Dermis microvascular lymphatic vessel endothelial cell (primary cell): ENCODE data around the gene INTS3. TPM values are rescaled to one million over a fixed set of nuclear protein-coding genes. Genes with fewer than 3 reads are reported as not detected.
A peak's percentile ranks its signal among the peaks of the same experiment; 100 is the strongest.
"Not testable (repeated sequence)": the region's sequence is repeated elsewhere in the genome, so short reads cannot be mapped to it uniquely, and the experiment has no call there.

Source experiments
- DNase-seq, 2 donors: peaks; one replicate each; pipeline versions ENCODE4 v3.0.0 to v3.0.0-alpha.2; 2010; ENCODE audit warnings: low read depth in 2 of 2
- total RNA-seq: library from RNA; depleted of rRNA; stranded (reverse); fragments of >200 nt; gene quantifications from 2 replicates; pipeline ENCODE4 v1.2.1, GENCODE V29; 2014

INTS3 gene
- total RNA-seq, 1 donor from 2014 or later: 16.4 TPM

DNA sequence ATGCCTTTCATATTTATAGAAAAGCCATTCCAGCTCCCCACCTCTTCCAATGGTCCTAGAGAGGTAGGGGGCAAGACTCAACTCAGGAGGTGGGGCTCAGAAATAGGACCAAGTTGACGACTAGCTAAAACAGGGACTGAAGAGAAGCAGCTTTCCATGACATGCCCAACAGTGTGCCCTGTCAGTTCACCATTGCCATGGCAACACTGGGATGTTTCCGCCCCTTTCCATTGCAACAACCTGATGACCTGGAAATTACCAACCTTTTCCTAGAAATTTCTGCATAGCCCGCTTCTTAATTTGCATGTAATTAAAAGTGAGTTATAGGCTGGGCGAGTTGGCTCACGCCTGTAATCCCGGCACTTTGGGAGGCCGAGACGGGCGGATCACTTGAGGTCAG lies 22.4 kb upstream of the INTS3 start:
- no peak for DNase-seq

DNA sequence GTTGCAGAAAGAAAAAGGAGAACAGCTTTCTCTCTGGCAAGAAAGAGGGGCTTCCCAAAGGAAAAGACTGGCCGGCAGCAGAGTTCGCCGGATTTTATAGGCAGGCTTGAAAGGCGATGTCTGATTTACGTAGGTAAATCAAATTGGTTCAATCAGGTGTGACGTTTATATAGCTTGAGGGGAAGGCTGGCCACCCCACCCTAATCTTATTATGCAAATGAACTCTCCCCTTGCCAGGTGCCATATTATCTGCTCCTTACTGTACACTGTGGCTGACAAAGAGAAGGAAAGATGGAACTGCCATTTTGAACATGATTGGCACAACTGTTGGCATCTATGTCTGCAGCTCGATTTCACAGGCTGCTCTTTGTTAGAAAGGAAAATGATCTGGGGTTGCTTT lies 16.8 kb upstream of the INTS3 start:
- no peak for DNase-seq

DNA sequence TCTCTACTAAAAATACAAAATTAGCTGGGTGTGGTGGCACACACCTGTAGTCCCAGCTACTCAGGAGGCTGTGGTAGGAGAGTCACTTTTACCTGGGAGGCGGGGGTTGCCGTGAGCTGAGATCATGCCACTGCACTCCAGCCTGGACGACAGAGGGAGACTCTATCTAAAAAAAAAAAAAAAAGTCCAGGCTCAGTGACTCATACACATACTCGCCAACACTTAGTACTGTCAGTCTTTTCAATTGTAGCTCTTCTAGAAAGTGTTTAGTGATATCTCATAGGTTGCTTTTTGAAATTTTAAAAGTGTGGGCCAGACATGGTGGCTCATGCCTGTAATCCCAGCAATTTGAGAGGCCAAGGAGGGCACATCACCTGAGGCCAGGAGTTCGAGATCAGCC lies 11.6 kb upstream of the INTS3 start:
- not testable (repeated sequence) for DNase-seq

DNA sequence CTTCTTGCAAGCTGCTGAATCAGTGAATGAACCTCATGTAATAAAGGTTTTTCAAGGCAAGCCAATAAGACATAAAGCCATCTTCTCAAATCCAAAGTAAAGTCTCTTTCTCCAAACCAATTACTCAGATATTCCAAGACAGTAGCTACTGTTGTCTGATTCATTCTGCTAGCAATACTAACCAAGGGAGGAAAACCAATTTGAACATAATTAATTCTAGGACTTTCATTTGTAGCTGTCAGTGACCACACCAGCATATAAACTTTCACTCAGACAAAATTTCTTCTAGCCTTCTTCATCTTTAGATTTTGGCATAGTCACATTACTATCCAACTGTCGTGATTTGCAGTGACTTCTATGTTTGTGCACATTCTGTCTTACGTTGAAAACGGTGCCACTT lies 10.5 kb upstream of the INTS3 start:
- DNase-seq: no peak

DNA sequence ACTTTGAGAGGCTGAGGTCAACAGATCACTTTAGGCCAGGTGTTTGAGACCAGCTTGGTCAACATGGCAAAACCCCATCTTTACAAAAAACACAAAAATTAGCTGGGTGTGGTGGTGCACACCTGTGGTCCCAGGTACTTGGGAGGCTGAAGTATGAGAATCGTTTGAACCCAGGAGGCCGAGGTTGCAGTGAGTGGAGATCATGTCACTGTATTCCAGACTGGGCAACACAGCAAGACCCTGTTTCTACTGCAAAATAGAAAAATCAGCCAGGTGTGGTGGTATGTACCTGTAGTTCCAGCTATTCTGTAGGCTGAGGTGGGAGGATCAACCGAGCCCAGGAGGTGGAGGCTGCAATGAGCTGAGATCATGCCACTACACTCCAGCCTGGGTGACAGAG lies 4.2 kb upstream of the INTS3 start:
- DNase-seq: no peak

DNA sequence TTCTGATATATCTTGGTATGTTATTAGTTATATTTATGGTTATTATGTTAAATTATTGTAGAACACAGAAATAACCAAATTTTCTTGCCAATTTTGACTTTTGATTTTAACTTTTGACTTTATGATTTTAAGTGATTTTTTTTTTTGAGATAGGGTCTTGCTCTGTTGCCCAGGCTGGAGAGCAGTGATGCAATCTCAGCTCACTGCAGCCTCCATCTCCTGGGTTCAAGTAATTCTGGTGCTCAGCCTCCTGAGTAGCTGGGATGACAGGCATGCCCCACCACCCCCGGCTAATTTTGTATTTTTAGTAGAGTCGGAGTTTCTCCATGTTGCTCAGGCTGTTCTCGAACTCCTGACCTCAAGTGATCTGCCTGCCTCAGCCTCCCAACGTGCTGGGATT lies 3.2 kb upstream of the INTS3 start:
- DNase-seq: not testable (repeated sequence)

DNA sequence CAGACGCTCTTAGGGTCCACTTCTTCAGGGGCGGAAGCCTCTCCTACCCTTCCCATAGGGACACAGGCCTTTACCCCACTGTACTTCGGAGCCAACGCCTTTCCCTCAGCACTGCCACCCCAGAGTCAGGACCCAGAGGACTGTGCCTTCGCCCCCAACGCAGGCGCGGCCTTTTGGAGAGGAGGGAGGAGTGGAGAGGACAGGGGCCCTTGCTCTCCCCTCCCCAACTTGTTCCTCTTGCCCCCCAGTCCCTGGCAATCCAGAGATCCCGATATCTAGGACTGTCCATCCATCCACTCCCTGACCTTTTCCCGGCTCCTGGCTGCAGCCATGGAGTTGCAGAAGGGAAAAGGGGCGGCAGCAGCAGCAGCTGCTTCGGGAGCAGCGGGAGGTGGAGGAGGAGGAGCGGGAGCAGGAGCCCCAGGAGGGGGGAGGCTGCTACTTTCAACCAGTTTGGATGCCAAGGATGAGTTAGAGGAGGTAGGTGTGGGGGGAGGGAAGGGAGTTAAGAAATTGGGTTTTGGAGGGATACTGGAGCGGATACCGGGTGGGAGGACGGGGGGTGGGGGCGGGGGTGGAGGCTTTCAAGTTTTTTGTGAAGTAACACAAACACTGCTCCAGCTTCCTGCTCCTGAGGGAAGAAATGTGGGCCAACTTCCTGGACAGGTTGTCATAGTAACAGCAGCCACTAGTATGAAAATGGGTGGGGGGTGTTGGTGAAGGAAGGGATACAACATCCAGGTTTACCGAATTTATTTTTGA lies 636 bp downstream of the INTS3 start:
- peak in 1 of 2 donors; percentile 64 for DNase-seq

DNA sequence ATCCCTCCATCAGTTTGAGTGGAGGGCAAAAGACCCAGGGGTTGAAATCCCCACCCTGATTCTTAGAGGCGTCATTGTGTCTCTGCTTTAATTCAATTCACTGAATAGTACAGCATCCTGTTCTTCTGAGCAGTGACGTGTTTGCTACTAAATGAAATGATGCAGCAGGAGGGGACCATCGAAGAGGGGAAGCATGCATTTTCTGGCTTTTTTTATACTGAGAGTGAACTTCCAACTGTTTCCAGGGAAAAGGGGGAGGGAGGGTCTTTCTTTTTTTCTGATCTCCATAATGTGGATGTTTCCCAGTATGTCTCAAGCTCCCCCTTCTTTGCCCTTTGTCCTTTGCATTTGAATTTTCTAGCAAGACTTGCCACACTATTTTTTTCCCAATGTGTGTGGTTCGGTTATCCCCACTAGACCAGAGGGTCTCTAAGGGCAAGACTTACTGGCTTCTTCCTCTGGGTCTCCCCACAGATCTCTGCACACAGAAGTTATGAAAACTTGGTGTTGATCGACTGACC lies 2.7 kb downstream of the INTS3 start:
- DNase-seq: no peak

DNA sequence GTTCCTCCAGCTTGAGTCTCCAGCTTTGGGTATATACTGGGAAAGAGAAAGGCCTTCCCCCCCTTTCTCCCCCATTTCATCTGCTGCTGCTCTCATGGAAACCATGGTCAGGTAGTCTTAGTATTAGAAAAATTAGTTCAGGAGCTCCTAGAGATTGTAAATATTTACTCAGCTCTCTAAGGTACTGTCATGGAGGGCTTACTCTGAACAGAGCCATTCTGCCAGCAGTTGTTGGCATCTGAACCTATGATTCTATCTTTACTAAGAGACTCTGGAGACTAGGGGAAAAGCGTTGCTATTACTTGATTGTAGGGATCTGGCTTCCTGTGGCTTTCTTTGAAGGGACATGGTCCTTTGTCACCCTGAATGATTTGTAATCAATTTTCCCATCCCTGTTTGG lies 6.1 kb downstream of the INTS3 start:
- no peak for DNase-seq

DNA sequence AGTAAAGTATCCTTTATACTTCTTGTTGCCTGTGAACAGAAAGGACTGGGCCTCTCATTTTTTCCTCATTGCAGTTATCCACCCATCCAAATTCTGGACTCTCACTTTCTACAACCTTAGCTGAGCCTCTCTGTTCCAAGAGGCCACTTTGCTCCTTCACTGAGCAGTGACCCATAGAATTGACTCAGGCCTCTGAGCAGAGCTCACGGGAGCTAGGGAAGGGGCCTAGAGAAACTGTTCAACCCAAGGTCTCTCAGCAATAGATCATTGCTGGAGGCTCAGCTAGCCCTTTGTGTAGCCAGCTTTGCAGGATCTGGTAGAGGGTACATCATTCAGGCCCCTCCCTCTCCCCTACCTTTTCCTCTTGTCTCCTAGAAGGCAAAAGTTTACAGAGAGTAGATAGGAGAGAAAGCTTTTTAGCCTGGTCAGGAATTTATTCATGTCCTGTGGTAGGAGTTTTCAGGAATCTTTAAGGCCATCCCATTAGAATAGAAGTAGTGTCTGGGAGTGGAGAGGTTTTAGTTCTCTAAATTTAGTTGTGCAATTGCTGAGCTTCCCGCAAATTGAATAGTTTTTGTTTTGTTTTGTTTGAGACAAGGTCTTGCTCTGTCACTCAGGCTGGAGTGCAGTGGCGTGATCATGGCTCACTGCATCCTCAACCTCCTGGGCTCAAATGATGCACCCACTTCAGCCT lies 6.7 kb downstream of the INTS3 start:
- DNase-seq: no peak

DNA sequence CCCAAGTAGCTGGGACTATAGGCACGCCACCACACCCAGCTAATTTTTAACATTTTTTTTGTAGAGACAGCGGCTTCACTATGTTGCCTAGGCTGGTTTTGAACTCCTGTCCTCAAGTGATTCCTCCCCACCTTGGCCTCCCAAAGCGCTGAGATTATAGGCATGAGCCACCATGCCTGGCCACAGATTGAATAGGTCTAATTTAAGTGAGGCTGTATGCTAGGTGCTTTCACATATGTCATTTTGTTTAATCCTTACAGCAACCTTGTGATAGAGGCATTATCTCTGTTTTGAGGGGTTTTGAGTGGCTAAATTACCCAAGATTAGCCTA lies 7.2 kb downstream of the INTS3 start:
- DNase-seq: no peak

DNA sequence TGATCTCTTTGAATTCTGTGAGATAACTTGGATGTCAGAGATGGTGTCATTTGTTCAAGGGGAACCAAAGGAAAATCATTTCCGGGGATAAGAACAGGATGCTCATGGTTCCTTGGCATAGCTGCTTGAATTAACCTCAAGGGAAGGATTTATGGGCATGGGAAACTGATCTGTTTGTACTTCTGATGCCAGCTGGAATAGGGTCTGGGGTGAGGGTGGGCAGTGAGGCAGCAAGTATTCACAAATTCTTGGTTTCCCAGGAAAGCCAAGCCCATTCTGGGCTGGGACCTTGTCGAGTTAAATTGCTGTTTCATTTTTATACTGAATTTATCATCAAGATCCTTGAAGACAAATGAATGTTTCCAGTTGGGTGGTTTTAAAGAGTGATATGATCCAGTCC lies 14.1 kb downstream of the INTS3 start:
- DNase-seq: no peak

DNA sequence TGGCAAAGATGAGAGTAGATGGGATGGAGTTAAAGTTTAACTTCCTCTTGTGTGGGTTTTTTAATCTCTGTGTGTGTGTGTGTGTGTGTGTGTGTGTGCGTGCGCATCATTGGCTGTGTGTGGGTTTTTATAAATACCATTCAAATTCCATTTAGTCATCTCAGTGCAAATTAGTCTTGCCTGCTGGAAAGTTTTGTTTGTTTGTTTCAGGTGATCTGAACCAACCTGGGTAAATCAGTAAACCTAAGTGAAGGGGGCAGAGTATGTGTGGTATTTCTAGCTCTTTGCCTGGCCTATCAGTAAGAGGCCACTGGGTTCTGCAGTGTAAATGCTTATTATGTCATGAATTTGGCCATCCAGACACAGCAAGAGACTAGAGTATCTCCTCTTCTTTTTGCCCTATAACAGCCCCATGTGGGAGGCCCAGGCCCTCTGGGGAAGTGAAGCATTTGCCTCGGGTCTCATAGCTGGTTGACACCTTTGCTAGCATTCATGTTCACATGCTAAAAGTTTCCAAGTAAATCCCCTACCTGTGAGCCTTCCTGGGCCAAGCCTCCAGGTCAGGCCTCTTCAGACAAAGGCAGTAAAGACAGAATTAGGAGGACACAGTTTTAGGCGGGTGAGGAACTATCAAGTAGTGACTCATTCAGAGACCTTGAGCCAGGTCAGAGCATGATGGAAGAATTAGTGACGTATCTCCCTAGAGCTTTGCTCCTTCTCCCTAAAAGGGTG lies 14.7 kb downstream of the INTS3 start:
- DNase-seq: no peak

DNA sequence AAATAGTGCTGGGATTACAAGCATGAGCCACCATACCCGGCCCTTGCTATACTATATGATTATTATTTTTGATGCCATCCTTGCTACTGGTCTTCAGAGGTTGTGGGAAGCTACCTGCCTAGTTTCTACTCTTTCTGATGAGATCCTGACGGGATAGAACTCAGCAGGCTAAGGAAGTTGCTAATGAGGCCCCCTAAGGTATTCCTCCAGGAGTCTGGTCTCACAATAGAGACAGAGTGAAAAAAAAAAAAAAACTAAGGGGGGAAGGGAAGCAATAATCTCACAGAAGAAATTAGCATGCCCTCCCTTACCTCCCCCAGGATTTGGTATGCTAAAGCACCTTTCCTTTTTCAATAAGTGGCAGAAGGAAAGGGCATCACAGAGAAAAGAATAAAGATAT lies 17.6 kb downstream of the INTS3 start:
- DNase-seq: no peak

DNA sequence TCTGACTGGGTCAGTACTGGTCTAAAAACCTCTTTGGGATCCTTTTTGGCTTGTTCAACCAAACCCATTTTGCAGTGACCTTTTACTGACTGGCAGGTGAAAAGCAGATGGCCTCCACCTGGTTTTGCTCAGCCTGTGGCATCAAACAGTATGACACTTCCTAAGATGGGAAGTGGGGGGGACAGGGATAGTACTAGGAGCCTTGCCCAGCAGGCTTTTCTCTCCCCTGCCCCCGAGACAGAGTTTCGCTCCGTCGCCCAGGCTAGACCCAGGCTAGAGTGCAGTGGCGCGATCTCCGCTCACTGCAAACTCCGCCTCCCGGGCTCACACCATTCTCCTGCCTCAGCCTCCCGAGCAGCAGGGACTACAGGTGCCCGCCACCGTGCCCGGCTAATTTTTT lies 18.3 kb downstream of the INTS3 start:
- no peak for DNase-seq

DNA sequence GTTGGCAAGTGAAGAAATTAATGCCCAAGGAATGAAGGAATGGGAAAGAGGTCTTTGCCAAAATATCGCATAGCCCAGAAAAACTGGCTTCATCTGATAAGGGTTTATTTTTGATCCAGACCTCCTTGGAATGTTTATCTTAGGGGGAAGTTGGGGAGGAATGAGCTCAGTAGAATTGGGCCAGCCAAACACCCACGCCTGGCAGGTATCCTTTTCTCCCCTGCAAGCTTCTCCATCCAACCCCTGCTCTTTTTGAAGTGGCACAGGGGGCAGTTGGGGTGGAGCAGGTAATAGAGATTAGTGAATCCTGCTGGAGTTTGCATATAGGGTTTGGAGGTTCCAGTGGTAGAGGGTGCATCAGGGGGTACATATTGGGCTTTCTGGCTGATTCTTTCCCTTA lies 21.1 kb downstream of the INTS3 start:
- no peak for DNase-seq

DNA sequence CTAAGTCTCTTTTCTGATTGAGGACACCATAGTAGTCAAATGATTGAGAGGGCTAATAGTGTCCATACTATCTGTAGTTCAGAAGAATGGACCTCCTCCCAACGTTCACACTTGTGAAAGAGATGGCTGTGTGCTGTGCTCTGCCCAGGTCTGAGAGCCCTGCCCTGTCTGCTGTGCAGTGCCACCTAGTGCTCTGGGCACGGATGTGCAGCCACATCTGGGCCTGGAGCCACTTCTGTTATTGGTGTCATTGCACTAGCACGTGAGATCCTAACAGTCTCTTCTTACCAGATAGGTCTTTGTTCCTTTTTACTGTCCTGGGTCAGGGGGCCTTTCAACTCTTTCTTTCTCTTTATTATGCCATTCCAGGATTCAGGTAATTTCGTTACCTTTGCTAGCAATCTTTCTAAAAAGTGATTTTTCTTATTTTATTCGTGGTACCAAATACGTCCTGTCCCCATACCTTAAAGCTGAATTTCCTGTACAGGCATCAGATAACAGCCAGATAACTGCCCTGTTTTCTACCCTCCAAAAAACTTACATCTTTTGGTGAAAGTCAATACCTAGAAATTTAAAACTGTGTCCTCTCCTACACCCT lies 21.7 kb downstream of the INTS3 start:
- peak; percentile 77 to 88 for DNase-seq

DNA sequence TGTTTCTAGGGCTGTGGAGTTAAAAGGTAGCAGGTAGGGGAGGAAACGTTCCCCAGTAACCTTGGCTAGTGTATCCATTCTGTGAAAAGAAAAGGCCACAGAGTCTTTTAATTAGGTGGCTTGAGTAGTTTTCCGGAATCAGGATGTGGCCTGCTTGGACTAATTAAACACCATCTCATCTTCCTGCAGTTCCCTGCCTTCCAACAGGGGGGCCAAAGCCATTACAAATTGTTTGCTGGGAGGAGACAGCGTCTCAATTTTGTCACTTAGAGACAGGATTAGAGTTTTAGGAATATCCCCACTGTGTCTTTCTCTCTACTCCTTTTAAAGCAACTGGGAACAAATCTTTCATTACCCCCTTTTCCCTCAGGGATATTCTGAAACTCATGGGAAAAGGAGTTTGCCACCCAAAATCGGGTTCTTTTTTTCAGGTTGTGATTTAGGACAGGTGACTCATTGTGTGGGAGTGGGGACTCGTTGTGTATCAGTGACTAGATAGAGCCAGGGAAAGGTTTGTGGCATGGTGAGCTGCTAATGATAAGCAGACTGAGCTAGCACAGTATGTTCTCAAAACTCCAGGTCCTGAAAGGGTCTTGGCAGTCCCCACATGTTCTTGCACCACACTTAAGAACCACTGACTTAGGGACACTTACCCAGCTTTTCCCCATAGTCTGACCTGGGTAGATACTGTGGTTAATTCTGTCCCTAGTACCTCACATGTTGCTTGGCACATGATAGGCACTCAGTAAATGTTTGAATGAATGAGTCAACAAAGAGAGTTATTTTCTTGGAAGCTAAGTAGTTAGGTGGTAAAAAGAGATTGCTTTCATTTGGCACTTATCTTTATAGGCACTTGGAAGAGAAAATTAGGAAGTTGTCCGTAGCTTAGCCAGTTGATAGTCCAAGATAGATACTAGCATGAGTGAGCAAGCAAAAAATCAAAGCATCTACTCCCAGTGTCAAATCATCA lies 22.5 kb downstream of the INTS3 start:
- DNase-seq: peak in 1 of 2 donors; percentile 25

DNA sequence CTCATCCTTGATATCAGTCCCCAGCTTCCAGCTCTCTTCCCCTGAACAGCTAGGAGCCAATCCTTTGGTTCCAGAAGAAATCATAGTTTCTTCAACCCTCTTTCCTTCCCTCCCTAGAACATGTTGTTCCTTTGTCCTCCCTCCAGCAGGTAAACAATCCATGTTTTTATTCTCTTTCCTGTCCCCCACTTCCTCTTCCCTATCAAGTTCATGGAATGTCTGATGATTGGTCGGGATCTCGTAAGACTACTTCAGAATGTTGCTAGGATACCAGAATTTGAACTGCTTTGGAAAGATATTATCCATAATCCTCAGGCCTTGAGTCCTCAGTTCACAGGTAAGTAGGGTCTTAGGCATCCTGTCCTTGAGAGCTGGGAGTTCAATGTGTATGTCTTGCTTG lies 24.2 kb downstream of the INTS3 start:
- DNase-seq: peak in 1 of 2 donors; percentile 78

DNA sequence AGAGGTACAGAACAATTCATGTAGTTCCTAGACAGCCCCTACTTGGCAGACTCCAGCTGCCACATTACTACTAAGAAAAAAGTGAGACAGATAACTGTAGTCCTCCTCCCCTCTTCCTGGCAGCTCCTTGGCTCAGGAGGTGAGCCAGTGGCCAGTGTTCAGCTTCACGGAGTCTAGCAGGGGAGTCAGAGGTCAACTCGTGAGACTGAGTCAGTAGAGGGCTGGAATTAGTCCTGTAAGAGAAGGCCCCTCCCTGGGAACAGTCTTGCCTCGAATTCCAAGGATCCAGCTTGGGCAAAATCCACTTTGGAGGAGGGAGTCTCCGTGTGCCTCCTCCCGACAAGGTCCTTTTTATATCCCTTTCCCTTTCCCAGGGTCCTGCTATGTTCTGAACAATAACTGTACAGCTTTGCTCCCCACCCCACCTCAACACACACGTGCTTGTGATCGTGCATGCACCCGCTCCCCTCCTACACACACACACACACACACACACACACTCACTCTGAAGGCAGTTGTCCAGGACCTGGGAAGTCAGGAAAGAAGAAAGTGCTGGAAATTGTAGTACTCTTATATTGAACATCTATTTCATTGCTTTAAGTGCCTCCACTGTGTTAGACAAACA lies 24.8 kb downstream of the INTS3 start:
- DNase-seq: peak in 1 of 2 donors; percentile 83
